HG03175 (cell line): ENCODE results near the gene TBC1D23.
"Not testable (repeated sequence)": the region's sequence is repeated elsewhere in the genome, so short reads cannot be mapped to it uniquely, and the experiment has no call there.

ENCODE experiments used
- ATAC-seq: cut with Tn5 transposase; IDR thresholded peaks from one replicate; pipeline ENCODE4 v1.9.1; 2021; ENCODE audit warnings: mild to moderate bottlenecking, moderate library complexity; ENCODE audit not compliant: unreplicated experiment

TBC1D23 gene

DNA sequence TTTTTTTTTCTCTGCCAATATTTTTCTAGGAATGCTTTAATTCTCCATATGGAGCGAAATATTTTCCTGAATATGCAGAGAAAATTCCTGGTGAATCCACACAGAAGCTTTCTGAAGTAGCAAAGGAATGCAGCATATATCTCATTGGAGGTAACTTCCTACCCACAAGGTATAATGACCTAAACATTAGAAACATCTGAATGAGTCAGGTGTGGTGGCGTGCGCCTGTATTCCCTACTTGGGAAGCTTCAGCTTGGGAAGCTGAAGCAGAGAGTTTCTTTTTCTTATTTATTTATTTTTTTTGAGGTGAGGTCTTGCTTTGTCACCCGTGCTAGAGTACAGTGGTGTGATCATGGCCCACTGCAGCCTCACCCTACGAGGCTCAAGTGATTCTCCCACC lies 79.0 kb downstream of the TBC1D23 start:
- ATAC-seq: no peak

- ATAC-seq: no peak
These were observed 79.7 kb downstream of the TBC1D23 start for GRCh38 chr3:100340527-100340926.

GRCh38 chr3:100348727-100349126 lies 87.9 kb downstream of the TBC1D23 start:
- ATAC-seq: no peak

DNA sequence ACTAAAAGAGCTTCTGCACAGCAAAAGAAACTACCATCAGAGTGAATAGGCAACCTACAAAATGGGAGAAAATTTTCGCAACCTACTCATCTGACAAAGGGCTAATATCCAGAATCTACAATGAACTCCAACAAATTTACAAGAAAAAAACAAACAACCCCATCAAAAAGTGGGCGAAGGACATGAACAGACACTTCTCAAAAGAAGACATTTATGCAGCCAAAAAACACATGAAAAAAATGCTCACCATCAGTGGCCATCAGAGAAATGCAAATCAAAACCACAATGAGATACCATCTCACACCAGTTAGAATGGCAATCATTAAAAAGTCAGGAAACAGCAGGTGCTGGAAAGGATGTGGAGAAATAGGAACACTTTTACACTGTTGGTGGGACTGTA lies 91.0 kb downstream of the TBC1D23 start:
- not testable (repeated sequence) for ATAC-seq

DNA sequence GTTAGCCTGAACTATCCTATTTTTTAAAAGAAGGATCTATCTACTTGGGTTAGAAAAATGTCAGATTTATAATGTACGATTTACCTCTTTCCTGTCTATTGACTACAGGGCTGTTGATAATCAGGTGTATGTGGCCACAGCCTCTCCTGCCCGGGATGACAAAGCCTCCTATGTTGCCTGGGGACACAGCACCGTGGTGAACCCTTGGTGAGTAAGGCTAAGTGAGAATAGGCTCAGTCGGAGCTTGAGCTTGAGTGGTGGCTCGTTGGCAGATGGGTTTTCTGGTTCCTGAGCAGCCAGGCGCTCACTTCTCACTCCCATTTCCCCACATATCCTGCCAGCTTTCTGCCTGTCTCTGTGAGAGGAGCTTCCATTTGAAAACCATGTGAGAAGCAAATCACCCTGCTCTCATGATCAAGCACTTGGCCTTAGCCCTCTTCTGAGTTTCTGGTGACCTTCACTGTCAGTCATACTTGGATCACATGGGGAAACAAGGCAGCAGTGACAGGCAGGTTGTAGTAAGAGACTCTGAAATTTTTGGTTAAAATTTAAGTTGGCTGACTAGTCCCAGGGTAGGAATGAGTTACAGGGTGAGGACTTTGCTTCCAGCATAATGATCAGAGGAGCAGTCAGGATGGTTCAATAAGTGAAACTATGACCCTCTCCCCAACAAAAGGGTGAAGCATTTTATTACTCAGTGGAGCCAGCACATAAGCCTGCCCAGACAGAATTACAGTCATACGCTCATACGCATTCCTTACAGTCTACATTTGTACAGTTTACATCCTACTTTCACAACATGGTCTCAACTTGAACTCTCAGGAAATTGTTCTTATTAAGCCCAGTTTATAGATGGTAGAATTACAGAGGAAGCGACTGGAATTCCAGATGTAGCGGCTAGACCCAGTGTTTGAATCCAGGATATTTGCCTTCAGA lies 91.8 kb downstream of the TBC1D23 start:
- ATAC-seq: no peak

DNA sequence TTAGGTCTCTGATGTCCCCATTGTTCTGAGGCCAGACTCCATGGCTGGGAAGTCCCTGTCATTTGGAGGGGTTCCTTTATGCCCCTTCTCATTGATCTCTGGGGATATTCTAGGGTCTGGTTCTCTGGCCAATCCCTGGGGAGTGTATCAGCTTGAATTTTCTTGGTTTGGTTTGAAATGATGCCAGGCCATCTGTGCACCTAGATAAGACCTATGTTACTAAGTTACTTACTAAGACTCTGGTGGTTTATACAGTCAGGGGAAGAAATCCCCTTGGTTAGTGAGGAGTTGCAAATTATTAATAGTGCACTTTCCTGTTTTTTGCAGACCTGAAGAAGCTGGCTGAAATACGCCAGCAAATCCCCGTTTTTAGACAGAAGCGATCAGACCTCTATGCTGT lies 94.1 kb downstream of the TBC1D23 start:
- ATAC-seq: no peak

GRCh38 chr3:100358413-100358812 lies 97.6 kb downstream of the TBC1D23 start:
- ATAC-seq: no peak

- no peak for ATAC-seq
These were observed 98.2 kb downstream of the TBC1D23 start for GRCh38 chr3:100359035-100359434.

DNA sequence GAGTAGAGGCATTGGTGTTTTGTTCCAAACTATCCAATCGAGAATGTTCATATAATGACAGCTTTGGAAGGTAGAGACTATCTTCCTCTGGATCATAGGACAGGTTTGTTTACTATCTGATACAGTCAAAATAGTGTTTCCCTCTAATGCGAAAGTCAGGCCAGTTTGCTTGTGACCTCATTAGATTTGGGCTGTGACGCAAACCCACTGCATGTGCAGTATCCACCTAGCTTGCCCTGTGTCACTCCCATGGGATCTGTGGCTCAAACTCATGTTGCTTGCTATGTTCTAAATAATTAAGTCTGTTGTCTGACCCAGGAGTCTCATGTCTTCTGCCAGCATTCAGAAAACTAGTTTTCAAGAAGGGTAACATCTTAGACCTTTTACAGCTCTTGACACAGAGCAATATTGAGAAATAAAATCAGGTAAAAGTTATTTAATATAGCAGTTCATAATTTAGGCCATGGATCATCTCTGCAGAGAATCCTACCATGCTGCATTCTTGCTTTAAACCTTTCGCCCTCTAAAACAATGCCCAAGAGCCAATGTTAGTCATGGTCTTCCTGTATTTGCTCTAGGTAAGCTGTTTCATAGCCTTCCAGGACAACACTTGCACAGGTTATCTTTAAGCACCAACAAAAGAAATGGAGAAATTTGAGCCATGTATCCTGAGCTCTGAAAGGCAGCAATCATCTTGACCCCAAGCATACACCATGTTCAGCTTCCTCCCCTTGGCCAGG lies 100.1 kb downstream of the TBC1D23 start:
- ATAC-seq: no peak

- ATAC-seq: no peak
These were observed 101.1 kb downstream of the TBC1D23 start for GRCh38 chr3:100361897-100362296.

GRCh38 chr3:100364421-100364820 lies 103.6 kb downstream of the TBC1D23 start:
- no peak for ATAC-seq

GRCh38 chr3:100366424-100366823 lies 105.6 kb downstream of the TBC1D23 start:
- no peak for ATAC-seq

- no peak for ATAC-seq
These were observed 107.6 kb downstream of the TBC1D23 start for GRCh38 chr3:100368441-100368840.

- no peak for ATAC-seq
These were observed 110.0 kb downstream of the TBC1D23 start for GRCh38 chr3:100370756-100371155.

DNA sequence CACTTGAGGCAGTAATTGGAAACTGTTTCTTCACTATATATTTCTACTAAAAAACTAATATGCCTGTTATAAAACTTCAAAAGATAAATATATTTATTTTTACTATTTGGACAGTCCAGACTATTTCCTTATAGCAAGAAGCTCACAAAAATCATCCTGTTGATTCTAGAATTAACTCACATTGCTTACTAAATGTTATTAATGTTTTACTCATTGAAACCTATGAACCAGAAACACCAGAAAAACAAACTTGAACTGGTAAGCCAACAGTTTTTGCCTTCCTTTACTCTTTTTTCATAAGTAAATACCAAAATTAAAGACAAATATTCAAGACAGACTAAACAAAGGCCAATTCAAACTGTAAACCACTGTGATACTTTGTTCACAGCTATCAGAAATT lies 113.7 kb downstream of the TBC1D23 start:
- ATAC-seq: no peak
